ENCODE results near the gene IL27RA. TPM values are rescaled to one million over a fixed set of nuclear protein-coding genes. Genes with fewer than 3 reads are reported as not detected.

The IL27RA gene
- total and polyA plus RNA-seq, 2 donors: 19.1 to 37.6 TPM

DNA sequence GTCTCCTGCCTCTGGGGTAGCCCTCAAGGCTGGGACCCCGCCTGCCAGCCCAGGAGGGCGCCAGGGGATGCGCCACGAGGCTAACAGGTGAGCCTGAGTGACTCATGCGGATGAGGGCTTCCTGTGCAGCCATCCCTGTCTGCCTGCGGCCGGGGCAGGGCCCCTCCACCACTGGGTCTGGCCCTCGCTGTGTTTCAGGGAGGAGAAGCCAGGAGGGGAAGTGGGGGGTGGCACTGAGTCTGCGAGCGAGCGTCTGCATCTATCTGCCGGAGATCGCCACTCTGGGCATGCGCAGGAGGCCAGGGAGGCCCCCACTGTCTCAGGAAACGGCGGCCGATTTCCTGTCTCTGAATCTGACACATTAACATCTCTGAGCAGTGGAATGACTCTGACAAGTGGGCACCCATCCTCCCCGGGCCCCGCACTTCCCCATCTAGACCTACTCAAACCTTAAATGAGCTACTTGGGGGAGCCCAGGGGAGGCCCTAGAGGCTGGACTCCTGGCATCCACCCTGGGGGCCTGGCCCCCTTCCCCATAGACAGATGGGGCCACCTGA is 45.1 kb upstream of the IL27RA start:
- Histone ChIP-seq H3K9me3 (ENCODE audit: control insufficient read depth in 2 of 2, insufficient read depth in 1 of 2, low read length in 1 of 2) (no peaks in the 10 kb centered on the region), H3K4me3 (ENCODE audit: low read length in 2 of 2) (peak overlapping the region; percentile 33 to 42), H3K27ac (ENCODE audit: low read depth in 1 of 2, low read length in 1 of 2) (peak overlapping the region; percentile 96 to 98), H3K4me1 (ENCODE audit: control insufficient read depth in 2 of 2, insufficient read depth in 2 of 2, low read length in 2 of 2) (peaks cover 50 to 87% of the 10 kb centered on the region in 2 donors), H3K27me3 (ENCODE audit: control insufficient read depth in 2 of 2, insufficient read depth in 1 of 2, low read length in 1 of 2) (no peaks in the 10 kb centered on the region), H3K36me3 (ENCODE audit: control insufficient read depth in 2 of 2, insufficient read depth in 2 of 2, low read length in 1 of 2) (peaks cover 5 to 32% of the 10 kb centered on the region in 2 donors)
- peak; percentile 77 to 98 (median 93) for DNase-seq (ENCODE audit: low read depth in 6 of 9, low spot score in 9 of 9)
- WGBS: 3% methylated on average over 19 of the region's 19 CpGs

DNA sequence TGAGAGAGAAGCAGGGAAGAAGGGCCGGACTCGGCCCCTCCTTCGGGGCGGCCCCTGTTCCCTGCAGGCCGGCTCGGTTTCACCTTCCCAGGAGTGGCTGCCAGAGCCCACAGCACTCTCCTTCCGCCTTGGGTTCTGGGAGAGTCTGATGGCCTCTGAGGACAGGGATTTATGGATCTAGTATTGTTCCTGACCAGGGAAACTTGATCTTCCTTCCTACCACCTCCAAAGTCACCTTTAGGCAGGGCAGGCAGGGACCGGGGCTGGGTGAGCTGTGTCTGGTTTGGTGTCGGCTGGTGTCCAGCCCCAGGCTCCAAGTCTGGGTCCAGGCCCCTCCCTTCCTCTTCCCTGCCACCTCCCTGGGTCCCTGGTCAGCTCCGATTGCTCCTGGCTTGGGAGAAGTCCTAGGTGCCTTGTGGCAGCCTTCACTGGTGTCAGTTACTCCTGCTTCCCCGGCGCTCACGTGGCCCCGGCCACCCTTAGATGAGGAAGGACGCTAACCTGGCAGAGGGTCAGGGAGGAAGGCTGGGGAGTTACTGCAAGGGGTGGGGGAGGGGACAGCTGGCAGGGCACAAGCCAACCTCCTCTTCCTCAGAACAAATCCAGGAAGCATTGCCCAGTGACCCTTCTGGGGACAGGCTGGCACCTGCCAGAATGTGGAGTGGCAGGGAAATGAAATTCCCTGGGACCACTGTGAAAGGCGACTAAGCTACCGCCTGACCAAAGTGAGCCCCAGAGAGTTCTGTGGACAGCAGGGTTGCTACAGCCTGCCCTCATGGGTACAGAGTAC is 44.3 kb upstream of the IL27RA start:
- Histone ChIP-seq H3K4me3 (ENCODE audit: low read length in 2 of 2) (peak overlapping the region in 1 of 2 donors; percentile 33), H3K27ac (ENCODE audit: low read depth in 1 of 2, low read length in 1 of 2) (peak overlapping the region; percentile 96 to 98), H3K36me3 (ENCODE audit: control insufficient read depth in 2 of 2, insufficient read depth in 2 of 2, low read length in 1 of 2) (peaks cover 13 to 33% of the 10 kb centered on the region in 2 donors), H3K9me3 (ENCODE audit: control insufficient read depth in 2 of 2, insufficient read depth in 1 of 2, low read length in 1 of 2) (no peaks in the 10 kb centered on the region), H3K4me1 (ENCODE audit: control insufficient read depth in 2 of 2, insufficient read depth in 2 of 2, low read length in 2 of 2) (peaks cover 50 to 78% of the 10 kb centered on the region in 2 donors), H3K27me3 (ENCODE audit: control insufficient read depth in 2 of 2, insufficient read depth in 1 of 2, low read length in 1 of 2) (no peaks in the 10 kb centered on the region)
- WGBS: 54% methylated on average over 17 of the region's 17 CpGs
- peak in 1 of 9 donors; percentile 34 for DNase-seq (ENCODE audit: low read depth in 6 of 9, low spot score in 9 of 9)

DNA sequence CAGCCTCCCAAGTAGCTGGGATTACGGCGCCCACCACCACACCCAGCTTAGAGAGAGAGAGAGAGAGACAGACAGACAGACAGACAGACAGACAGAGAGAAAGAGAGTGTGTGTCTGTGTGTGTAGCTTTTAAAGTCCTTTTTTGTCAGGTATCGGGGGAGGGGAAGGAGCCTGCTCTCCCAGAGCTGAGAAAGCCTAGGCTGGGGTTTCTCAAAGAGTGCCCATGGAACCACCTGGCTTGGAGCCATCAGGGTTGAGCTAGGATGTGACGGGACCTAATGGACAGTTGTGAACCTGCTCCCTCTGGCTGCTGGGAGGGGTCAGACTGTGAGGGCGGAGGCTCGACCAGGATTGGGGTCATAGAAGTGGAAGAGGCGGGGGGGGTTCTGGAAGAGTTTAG is 42.1 kb upstream of the IL27RA start:
- H3K27me3 ChIP-seq (ENCODE audit: control insufficient read depth in 2 of 2, insufficient read depth in 1 of 2, low read length in 1 of 2): no peaks in the 10 kb centered on the region
- 97% methylated on average over 7 of the region's 7 CpGs for WGBS
- peaks cover 24 to 34% of the 10 kb centered on the region in 2 donors for H3K36me3 ChIP-seq (ENCODE audit: control insufficient read depth in 2 of 2, insufficient read depth in 2 of 2, low read length in 1 of 2)
- peak in 1 of 9 donors; percentile 50 for DNase-seq (ENCODE audit: low read depth in 6 of 9, low spot score in 9 of 9)
- peaks cover 32 to 65% of the 10 kb centered on the region in 2 donors for H3K4me1 ChIP-seq (ENCODE audit: control insufficient read depth in 2 of 2, insufficient read depth in 2 of 2, low read length in 2 of 2)
- no peaks in the 10 kb centered on the region for H3K9me3 ChIP-seq (ENCODE audit: control insufficient read depth in 2 of 2, insufficient read depth in 1 of 2, low read length in 1 of 2)
- peak overlapping the region in 1 of 2 donors; percentile 63 for H3K27ac ChIP-seq (ENCODE audit: low read depth in 1 of 2, low read length in 1 of 2)
- H3K4me3 ChIP-seq (ENCODE audit: low read length in 2 of 2): no peak overlapping the region

DNA sequence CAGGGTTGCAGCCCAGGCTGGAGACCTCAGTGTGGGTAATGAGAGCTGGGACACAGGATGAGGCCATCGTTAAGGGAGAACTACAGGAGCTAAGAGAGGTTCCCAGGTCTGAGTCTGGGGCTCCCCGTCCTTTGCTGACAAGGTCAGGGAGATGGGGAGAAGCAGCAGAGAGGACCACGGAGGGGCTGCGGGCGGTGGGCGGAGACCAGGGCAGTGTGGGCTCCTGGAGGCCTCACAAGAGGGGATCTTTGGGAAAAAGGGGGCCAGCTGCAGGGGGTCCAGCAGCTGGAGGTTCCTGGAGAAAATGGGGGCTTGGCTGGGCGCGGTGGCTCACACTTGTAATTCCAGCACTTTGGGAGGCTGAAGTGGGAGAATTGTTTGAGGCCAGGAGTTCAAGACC is 41.5 kb upstream of the IL27RA start:
- Histone ChIP-seq H3K4me3 (ENCODE audit: low read length in 2 of 2) (no peak overlapping the region), H3K27me3 (ENCODE audit: control insufficient read depth in 2 of 2, insufficient read depth in 1 of 2, low read length in 1 of 2) (no peaks in the 10 kb centered on the region), H3K36me3 (ENCODE audit: control insufficient read depth in 2 of 2, insufficient read depth in 2 of 2, low read length in 1 of 2) (peaks cover 24 to 34% of the 10 kb centered on the region in 2 donors), H3K27ac (ENCODE audit: low read depth in 1 of 2, low read length in 1 of 2) (no peak overlapping the region), H3K4me1 (ENCODE audit: control insufficient read depth in 2 of 2, insufficient read depth in 2 of 2, low read length in 2 of 2) (peaks cover 32 to 59% of the 10 kb centered on the region in 2 donors), H3K9me3 (ENCODE audit: control insufficient read depth in 2 of 2, insufficient read depth in 1 of 2, low read length in 1 of 2) (no peaks in the 10 kb centered on the region)
- 96% methylated on average over 8 of the region's 8 CpGs for WGBS
- no peak for DNase-seq (ENCODE audit: low read depth in 6 of 9, low spot score in 9 of 9)

DNA sequence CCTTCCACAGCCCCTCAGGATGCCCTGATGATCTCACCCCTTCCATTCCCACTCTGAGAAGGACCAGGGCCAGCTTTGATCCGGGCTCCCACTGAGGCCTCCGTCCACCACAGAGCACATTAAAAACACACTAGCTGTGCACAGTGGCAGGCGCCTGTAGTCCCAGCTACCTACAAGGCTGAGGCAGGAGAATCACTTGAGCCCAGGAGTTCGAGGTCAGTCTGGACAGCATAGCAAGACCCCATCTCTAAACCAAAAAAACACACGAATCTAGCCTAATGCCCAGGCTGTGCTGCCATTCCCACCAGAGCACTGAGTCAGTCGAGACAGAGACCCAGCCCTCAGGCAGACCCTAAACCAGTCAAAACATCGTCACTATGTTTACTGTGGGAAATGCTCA is 39.5 kb upstream of the IL27RA start:
- 98% methylated on average over 7 of the region's 7 CpGs for WGBS
- no peak overlapping the region for H3K4me3 ChIP-seq (ENCODE audit: low read length in 2 of 2)
- H3K27ac ChIP-seq (ENCODE audit: low read depth in 1 of 2, low read length in 1 of 2): no peak overlapping the region
- peaks cover 15 to 42% of the 10 kb centered on the region in 2 donors for H3K4me1 ChIP-seq (ENCODE audit: control insufficient read depth in 2 of 2, insufficient read depth in 2 of 2, low read length in 2 of 2)
- DNase-seq (ENCODE audit: low read depth in 6 of 9, low spot score in 9 of 9): no peak
- no peaks in the 10 kb centered on the region for H3K27me3 ChIP-seq (ENCODE audit: control insufficient read depth in 2 of 2, insufficient read depth in 1 of 2, low read length in 1 of 2)
- peaks cover 38 to 44% of the 10 kb centered on the region in 2 donors for H3K36me3 ChIP-seq (ENCODE audit: control insufficient read depth in 2 of 2, insufficient read depth in 2 of 2, low read length in 1 of 2)
- no peaks in the 10 kb centered on the region for H3K9me3 ChIP-seq (ENCODE audit: control insufficient read depth in 2 of 2, insufficient read depth in 1 of 2, low read length in 1 of 2)

DNA sequence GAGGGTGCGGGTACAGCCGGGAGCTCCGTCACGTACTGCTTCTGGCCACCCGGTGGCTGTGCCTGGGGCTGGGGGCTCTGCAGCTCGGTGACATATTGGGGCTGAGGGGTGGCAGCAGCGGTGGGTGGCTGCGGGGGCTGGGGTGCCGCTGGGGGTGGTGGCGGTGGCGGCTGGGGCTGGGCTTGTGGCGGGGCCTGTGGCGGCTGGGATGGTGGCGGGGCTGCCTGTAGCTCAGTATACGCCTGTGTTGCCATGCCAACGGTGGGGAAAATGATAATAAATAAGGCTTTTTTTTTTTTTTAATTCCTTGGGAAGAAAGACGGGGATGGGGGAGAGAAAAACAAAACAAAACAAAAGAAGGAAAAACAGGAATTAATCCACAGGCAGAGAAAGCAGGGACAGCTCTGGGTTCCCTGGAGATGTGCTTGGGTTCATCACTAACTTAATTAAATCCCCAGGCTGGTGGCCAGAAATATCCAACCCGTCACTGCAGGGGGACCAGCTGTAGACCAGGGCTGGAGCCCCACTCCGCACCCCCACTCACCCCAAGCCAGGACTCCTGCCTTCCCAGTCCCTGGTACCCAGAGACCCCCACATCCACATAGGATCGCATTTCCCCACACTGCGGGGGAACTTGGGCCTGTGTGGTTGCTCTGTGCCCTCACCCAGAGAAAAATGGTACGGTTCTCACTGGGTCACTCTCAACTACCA is 37.8 kb upstream of the IL27RA start:
- H3K36me3 ChIP-seq (ENCODE audit: control insufficient read depth in 2 of 2, insufficient read depth in 2 of 2, low read length in 1 of 2): peaks cover 48 to 51% of the 10 kb centered on the region in 2 donors
- H3K4me1 ChIP-seq (ENCODE audit: control insufficient read depth in 2 of 2, insufficient read depth in 2 of 2, low read length in 2 of 2): peaks cover 5 to 26% of the 10 kb centered on the region in 2 donors
- no peak overlapping the region for H3K27ac ChIP-seq (ENCODE audit: low read depth in 1 of 2, low read length in 1 of 2)
- no peak overlapping the region for H3K4me3 ChIP-seq (ENCODE audit: low read length in 2 of 2)
- H3K9me3 ChIP-seq (ENCODE audit: control insufficient read depth in 2 of 2, insufficient read depth in 1 of 2, low read length in 1 of 2): peaks cover under 1 to 3% of the 10 kb centered on the region in 2 donors
- DNase-seq (ENCODE audit: low read depth in 6 of 9, low spot score in 9 of 9): no peak
- H3K27me3 ChIP-seq (ENCODE audit: control insufficient read depth in 2 of 2, insufficient read depth in 1 of 2, low read length in 1 of 2): no peaks in the 10 kb centered on the region
- 91% methylated on average over 22 of the region's 22 CpGs for WGBS

DNA sequence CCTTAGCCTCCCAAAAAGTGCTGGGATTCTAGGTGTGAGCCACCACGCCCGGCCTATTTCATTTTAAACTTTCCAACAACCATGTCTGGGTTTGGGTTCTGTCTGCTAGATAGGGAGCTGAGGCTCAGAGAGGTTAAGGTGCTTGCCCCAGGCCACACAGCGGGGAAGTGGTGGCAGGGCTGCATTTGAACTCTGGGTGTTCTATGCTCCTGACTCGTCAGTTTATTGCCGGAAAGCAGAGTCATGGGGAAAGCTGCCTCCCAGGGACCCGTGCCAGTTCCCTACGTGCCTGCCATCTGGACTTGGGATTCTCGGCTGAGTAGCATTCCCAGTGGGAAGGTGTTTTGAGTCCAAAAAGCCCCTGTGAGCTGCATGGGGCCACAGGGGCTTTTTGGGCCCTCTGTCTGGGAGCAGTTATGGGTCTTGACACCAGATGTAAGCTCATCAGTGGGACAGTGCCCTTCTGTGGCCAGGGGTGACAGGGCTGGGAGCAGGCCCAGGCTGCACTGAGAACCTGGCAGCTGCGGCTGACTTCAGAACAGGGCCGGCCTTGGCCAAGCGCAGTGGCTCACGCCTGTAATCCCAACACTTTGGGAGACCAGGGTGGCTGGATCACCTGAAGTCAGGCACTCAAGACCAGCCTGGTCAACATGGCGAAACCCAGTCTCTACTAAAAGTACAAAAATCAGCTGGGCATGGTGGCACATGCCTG is 36.4 kb upstream of the IL27RA start:
- Histone ChIP-seq H3K4me1 (ENCODE audit: control insufficient read depth in 2 of 2, insufficient read depth in 2 of 2, low read length in 2 of 2) (peaks cover 0 to 12% of the 10 kb centered on the region in 2 donors), H3K27ac (ENCODE audit: low read depth in 1 of 2, low read length in 1 of 2) (no peak overlapping the region), H3K27me3 (ENCODE audit: control insufficient read depth in 2 of 2, insufficient read depth in 1 of 2, low read length in 1 of 2) (no peaks in the 10 kb centered on the region), H3K9me3 (ENCODE audit: control insufficient read depth in 2 of 2, insufficient read depth in 1 of 2, low read length in 1 of 2) (peaks cover 4 to 9% of the 10 kb centered on the region in 2 donors), H3K4me3 (ENCODE audit: low read length in 2 of 2) (no peak overlapping the region), H3K36me3 (ENCODE audit: control insufficient read depth in 2 of 2, insufficient read depth in 2 of 2, low read length in 1 of 2) (peaks cover 39 to 57% of the 10 kb centered on the region in 2 donors)
- 98% methylated on average over 13 of the region's 13 CpGs for WGBS
- no peak for DNase-seq (ENCODE audit: low read depth in 6 of 9, low spot score in 9 of 9)

DNA sequence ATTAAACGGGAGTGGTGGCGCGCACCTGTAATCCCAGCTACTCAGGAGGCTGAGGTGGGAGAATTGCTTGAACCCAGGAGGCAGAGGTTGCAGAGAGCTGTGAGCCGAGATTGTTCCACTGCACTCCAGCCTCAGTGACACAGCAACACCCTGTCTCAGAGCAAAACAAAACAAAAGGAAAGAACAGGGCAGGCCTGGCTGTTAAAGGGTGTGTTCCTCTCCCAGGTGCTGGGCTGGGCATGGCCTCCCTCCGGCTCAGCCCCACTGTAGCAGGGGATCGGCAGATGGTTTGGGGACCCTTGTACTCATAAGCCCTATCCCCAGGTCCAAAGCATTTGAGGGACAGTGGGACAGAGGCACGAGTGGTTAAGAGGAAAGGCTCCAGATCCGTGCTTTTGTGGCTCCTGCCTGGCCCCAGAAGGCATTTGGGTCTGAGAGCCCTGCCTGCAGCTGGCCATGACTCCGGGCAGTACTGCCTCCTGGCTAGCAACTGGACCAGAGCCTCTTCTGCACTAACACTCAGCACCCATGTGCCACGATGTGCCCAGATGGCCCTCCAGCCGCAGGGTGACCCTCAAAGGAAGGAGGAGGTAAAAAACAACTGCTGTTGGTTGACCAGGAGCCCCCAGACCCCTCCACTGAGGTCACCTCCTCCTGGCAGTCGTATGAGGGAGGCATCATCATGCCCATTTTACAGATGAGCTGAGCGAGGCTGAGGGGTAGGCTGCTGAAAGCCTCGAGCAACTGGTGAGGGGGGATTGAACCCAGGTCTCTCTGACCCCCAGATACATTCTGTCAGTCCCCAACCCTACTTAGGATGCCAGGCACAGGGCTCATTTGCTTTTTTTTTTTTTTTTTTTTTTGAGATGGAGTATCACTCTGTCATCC is 35.4 kb upstream of the IL27RA start:
- WGBS: 97% methylated on average over 14 of the region's 14 CpGs
- no peaks in the 10 kb centered on the region for H3K27me3 ChIP-seq (ENCODE audit: control insufficient read depth in 2 of 2, insufficient read depth in 1 of 2, low read length in 1 of 2)
- H3K36me3 ChIP-seq (ENCODE audit: control insufficient read depth in 2 of 2, insufficient read depth in 2 of 2, low read length in 1 of 2): peaks cover 39 to 54% of the 10 kb centered on the region in 2 donors
- peaks cover 7 to 20% of the 10 kb centered on the region in 2 donors for H3K4me1 ChIP-seq (ENCODE audit: control insufficient read depth in 2 of 2, insufficient read depth in 2 of 2, low read length in 2 of 2)
- no peak overlapping the region for H3K4me3 ChIP-seq (ENCODE audit: low read length in 2 of 2)
- no peak for DNase-seq (ENCODE audit: low read depth in 6 of 9, low spot score in 9 of 9)
- H3K9me3 ChIP-seq (ENCODE audit: control insufficient read depth in 2 of 2, insufficient read depth in 1 of 2, low read length in 1 of 2): peaks cover 4 to 9% of the 10 kb centered on the region in 2 donors
- H3K27ac ChIP-seq (ENCODE audit: low read depth in 1 of 2, low read length in 1 of 2): no peak overlapping the region
